Astrocyte (in vitro differentiated cells and primary cell): ENCODE measurements around the gene PPP1CB. TPM values are rescaled to one million over a fixed set of nuclear protein-coding genes. Genes with fewer than 3 reads are reported as not detected.

Source experiments
- DNase-seq: peaks from one replicate; pipeline ENCODE4 v3.0.0-alpha.2; 2010; ENCODE audit warnings: low read depth
- FAIRE-seq: peaks from 2 replicates; lab custom pipeline; 2011; peaks lifted over from hg19 to GRCh38; lab: Jason Lieb, UNC
- H2AFZ ChIP-seq: 2 replicates; pipeline ENCODE4 v1.6.0; 2012; ENCODE audit warnings: low read depth, low read length, inconsistent platforms
- H3K27ac ChIP-seq: 2 replicates; pipeline ENCODE4 v1.5.1; 2011; ENCODE audit warnings: low read depth, low read length, inconsistent platforms
- H3K27me3 ChIP-seq: 2 replicates; pipeline ENCODE4 v1.6.0; 2011; ENCODE audit warnings: low read length, inconsistent platforms; ENCODE audit not compliant: insufficient read depth
- H3K36me3 ChIP-seq: 2 replicates; pipeline ENCODE4 v1.5.1; 2011; ENCODE audit warnings: low read length, inconsistent platforms; ENCODE audit not compliant: insufficient read depth
- H3K4me1 ChIP-seq: 2 replicates; pipeline ENCODE4 v1.5.1; 2011; ENCODE audit warnings: low read length, inconsistent platforms; ENCODE audit not compliant: insufficient read depth
- H3K4me2 ChIP-seq: 2 replicates; pipeline ENCODE4 v1.6.0; 2012; ENCODE audit warnings: low read length, inconsistent platforms
- H3K4me3 ChIP-seq: 2 replicates; pipeline ENCODE4 v1.5.1; 2011; ENCODE audit warnings: low read depth, mild to moderate bottlenecking, low read length, inconsistent platforms; ENCODE audit not compliant: insufficient read depth
- H3K79me2 ChIP-seq: 2 replicates; pipeline ENCODE4 v1.6.0; 2012; ENCODE audit warnings: mild to moderate bottlenecking, low read length, inconsistent platforms; ENCODE audit not compliant: insufficient read depth
- H3K9ac ChIP-seq: 2 replicates; pipeline ENCODE4 v1.6.0; 2012; ENCODE audit warnings: mild to moderate bottlenecking, low read length, inconsistent platforms
- H3K9me3 ChIP-seq: 2 replicates; pipeline ENCODE4 v1.5.1; 2012; ENCODE audit warnings: low read depth, mild to moderate bottlenecking, low read length, inconsistent platforms; ENCODE audit not compliant: insufficient read depth
- H4K20me1 ChIP-seq: 2 replicates; pipeline ENCODE4 v1.6.0; 2012; ENCODE audit warnings: low read length, inconsistent platforms; ENCODE audit not compliant: insufficient read depth
- H3K27ac Mint-ChIP-seq: one replicate; pipeline ENCODE4 v1.8.0; 2021; ENCODE audit warnings: mild to moderate bottlenecking, mixed read lengths; ENCODE audit not compliant: unreplicated experiment
- H3K27me3 Mint-ChIP-seq: one replicate; pipeline ENCODE4 v1.8.0; 2021; ENCODE audit warnings: low read depth, mixed read lengths; ENCODE audit not compliant: unreplicated experiment
- H3K36me3 Mint-ChIP-seq: one replicate; pipeline ENCODE4 v1.8.0; 2021; ENCODE audit warnings: low read depth, mixed read lengths; ENCODE audit not compliant: unreplicated experiment
- H3K4me1 Mint-ChIP-seq: one replicate; pipeline ENCODE4 v1.8.0; 2021; ENCODE audit warnings: low read depth, mixed read lengths; ENCODE audit not compliant: unreplicated experiment
- H3K4me3 Mint-ChIP-seq: one replicate; pipeline ENCODE4 v1.8.0; 2021; ENCODE audit warnings: mild to moderate bottlenecking, moderate library complexity, mixed read lengths; ENCODE audit not compliant: unreplicated experiment
- H3K9me3 Mint-ChIP-seq: one replicate; pipeline ENCODE4 v1.8.0; 2021; ENCODE audit warnings: mild to moderate bottlenecking, mixed read lengths; ENCODE audit not compliant: unreplicated experiment
- CTCF ChIP-seq: IDR thresholded peaks from 2 replicates; pipeline ENCODE4 v1.5.1; 2011; ENCODE audit warnings: low read depth, mild to moderate bottlenecking, inconsistent platforms, low read length, moderate library complexity; ENCODE audit not compliant: insufficient read depth
- EZH2 ChIP-seq: IDR thresholded peaks from 2 replicates; pipeline ENCODE4 v1.6.1; 2012; ENCODE audit warnings: mild to moderate bottlenecking, low read length, inconsistent platforms; ENCODE audit not compliant: insufficient read depth
- total RNA-seq: library from RNA; stranded (reverse); gene quantifications from 2 replicates; pipeline ENCODE4 v1.2.1, GENCODE V29; 2021

The PPP1CB gene
- total RNA-seq, 1 donor from 2014 or later: 250 TPM

- H3K4me3 Mint-ChIP-seq: no peak overlapping the region
- H3K36me3 ChIP-seq: no peaks in the 10 kb centered on the region
- no peak for TF ChIP-seq EZH2
- no peak for TF ChIP-seq CTCF
- H3K9me3 Mint-ChIP-seq: no peaks in the 10 kb centered on the region
- no peak overlapping the region for H3K27ac ChIP-seq
- peaks cover 99% of the 10 kb centered on the region for H3K79me2 ChIP-seq
- DNase-seq (no peak), FAIRE-seq (no peak)
- H3K27ac Mint-ChIP-seq: no peak overlapping the region
- peaks cover 21% of the 10 kb centered on the region for H3K4me1 Mint-ChIP-seq
- no peaks in the 10 kb centered on the region for H3K36me3 Mint-ChIP-seq
- H3K27me3 ChIP-seq: no peaks in the 10 kb centered on the region
- H2AFZ ChIP-seq: no peak overlapping the region
- H3K9me3 ChIP-seq: no peaks in the 10 kb centered on the region
- peaks cover 4% of the 10 kb centered on the region for H3K4me1 ChIP-seq
- no peak overlapping the region for H3K4me2 ChIP-seq
- H3K4me3 ChIP-seq: no peak overlapping the region
- H3K9ac ChIP-seq: no peak overlapping the region
- no peaks in the 10 kb centered on the region for H3K27me3 Mint-ChIP-seq
- peaks cover 99% of the 10 kb centered on the region for H4K20me1 ChIP-seq
Measured at GRCh38 chr2:28767337-28767736, 15.7 kb downstream of the PPP1CB start.

GRCh38 chr2:28768422-28768821, 16.8 kb downstream of the PPP1CB start:
- no peaks in the 10 kb centered on the region for H3K36me3 Mint-ChIP-seq
- DNase-seq (no peak), FAIRE-seq (no peak)
- no peak overlapping the region for H3K27ac Mint-ChIP-seq
- no peak overlapping the region for H3K4me3 Mint-ChIP-seq
- no peak overlapping the region for H3K4me2 ChIP-seq
- peaks cover 99% of the 10 kb centered on the region for H3K79me2 ChIP-seq
- H2AFZ ChIP-seq: no peak overlapping the region
- peaks cover 4% of the 10 kb centered on the region for H3K4me1 ChIP-seq
- peaks cover 98% of the 10 kb centered on the region for H4K20me1 ChIP-seq
- H3K9me3 ChIP-seq: no peaks in the 10 kb centered on the region
- peaks cover 21% of the 10 kb centered on the region for H3K4me1 Mint-ChIP-seq
- no peak overlapping the region for H3K27ac ChIP-seq
- H3K27me3 ChIP-seq: no peaks in the 10 kb centered on the region
- no peaks in the 10 kb centered on the region for H3K27me3 Mint-ChIP-seq
- no peak for TF ChIP-seq EZH2
- no peak for TF ChIP-seq CTCF
- H3K36me3 ChIP-seq: no peaks in the 10 kb centered on the region
- H3K9me3 Mint-ChIP-seq: no peaks in the 10 kb centered on the region
- H3K9ac ChIP-seq: no peak overlapping the region
- no peak overlapping the region for H3K4me3 ChIP-seq

GRCh38 chr2:28768952-28769351, 17.3 kb downstream of the PPP1CB start:
- Histone ChIP-seq H3K4me2 (no peak overlapping the region), H3K4me1 (peaks cover 4% of the 10 kb centered on the region), H3K27me3 (no peaks in the 10 kb centered on the region), H3K27ac (no peak overlapping the region), H3K36me3 (no peaks in the 10 kb centered on the region), H4K20me1 (peaks cover 98% of the 10 kb centered on the region), H2AFZ (no peak overlapping the region), H3K79me2 (peaks cover 99% of the 10 kb centered on the region), H3K4me3 (no peak overlapping the region), H3K9me3 (no peaks in the 10 kb centered on the region), H3K9ac (no peak overlapping the region)
- Mint-ChIP-seq H3K4me1 (peaks cover 18% of the 10 kb centered on the region), H3K27ac (no peak overlapping the region), H3K36me3 (no peaks in the 10 kb centered on the region), H3K27me3 (no peaks in the 10 kb centered on the region), H3K9me3 (no peaks in the 10 kb centered on the region), H3K4me3 (no peak overlapping the region)
- FAIRE-seq (no peak), DNase-seq (no peak)
- TF ChIP-seq CTCF: no peak
- no peak for TF ChIP-seq EZH2
